Activated CD4-positive, alpha-beta T cell treated with anti-CD3 and anti-CD28 coated beads for 1 hour (primary cell): Measurements from ENCODE around the gene PRKCE.

ENCODE experiments used
- DNase-seq: peaks from one replicate; pipeline ENCODE4 v3.0.0-alpha.2; 2020

Gene PRKCE

DNA sequence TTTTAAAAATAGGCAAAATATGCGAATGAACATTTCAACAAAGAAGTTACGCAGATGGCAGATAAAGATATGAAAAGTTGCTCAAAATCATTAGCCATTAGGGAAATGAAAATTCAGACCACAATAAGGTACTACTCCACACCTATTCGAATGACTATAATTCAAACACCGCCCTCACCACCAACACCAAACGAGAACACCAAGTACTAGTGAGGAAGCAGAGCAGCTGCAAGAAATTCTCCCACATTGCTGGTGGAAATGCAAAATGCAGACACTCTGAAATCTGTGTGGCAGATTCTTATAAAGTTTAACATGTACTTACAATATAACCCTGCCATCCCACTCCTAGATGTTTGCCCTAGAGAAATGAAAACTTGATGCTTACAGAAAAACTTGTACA, 17.3 kb upstream of the PRKCE start:
- DNase-seq, result no peak

DNA sequence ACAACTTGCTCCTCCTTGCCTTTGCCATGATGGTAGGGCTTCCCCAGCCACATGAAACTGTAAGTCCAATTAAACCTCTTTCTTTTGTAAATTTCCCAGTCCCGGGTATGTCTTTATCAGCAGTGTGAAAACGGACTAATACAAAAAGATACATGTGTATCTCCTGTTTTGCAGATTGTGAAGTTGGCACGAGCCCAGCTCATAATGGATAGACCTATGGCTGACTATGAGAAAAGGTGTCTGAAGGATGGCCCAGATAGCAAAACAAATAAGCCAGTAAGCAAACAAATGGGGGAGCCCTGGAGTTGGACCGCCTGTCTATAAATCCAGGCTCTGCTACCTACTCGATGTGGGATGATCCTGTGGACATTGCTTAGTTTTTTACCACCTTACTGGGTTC, 15.5 kb upstream of the PRKCE start:
- no peak for DNase-seq

DNA sequence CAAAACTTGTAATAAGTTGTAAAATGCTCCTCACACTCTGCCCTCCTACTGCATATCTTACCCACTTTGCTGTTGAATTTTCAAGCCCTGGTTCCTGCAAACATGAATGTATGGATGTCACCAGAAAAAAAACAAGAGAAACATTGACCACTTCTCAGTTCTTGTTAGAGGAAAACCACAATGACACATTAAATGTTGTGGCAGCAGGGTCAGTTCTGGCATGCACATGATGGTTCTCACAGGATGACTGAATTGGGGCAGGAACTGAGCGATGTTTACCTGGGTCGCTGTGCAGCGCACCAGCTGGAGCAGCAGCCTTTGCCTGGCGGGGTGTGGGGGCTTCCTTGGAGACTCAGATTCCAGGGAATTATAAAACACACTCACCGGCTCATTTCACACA, 14.0 kb upstream of the PRKCE start:
- DNase-seq, result no peak

DNA sequence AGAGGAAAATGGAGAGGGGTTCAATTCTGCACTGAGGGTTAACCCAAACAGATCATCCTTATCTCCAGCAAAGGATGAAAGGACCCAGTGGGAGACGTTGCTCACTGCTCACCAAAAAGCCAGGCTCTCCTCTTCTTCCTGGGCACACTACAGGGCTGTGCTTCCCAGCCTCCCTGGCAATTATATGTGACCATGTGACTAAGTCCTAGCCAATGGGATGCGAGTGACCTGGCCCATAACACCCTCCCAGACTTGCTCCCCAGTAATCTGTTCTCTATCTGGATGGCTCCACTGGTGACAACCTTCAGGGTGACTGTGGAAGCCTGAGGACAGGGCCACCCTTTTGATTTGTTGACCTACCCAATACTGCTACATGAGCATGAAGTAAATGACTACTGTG, 10.9 kb upstream of the PRKCE start:
- DNase-seq, result no peak

DNA sequence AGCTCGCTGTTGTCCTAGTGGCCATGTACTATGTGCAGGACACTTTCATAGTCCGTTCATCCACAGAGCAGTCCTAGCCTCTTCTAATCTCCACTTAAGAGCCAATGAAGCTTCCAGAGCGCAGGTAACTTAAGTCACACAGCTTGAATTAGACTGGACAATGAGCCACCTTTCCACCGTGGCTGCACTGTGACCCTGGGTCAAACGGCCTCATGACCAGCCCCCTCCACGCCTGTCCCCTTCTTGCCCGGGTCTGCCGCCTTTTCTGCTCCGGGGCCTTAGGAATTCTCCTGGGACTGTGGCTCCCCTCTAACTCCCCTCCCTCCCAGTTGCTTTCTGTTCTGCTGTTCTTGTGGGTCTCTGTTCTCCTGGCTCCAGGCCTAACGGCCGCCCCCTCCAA, 8.4 kb upstream of the PRKCE start:
- no peak for DNase-seq

DNA sequence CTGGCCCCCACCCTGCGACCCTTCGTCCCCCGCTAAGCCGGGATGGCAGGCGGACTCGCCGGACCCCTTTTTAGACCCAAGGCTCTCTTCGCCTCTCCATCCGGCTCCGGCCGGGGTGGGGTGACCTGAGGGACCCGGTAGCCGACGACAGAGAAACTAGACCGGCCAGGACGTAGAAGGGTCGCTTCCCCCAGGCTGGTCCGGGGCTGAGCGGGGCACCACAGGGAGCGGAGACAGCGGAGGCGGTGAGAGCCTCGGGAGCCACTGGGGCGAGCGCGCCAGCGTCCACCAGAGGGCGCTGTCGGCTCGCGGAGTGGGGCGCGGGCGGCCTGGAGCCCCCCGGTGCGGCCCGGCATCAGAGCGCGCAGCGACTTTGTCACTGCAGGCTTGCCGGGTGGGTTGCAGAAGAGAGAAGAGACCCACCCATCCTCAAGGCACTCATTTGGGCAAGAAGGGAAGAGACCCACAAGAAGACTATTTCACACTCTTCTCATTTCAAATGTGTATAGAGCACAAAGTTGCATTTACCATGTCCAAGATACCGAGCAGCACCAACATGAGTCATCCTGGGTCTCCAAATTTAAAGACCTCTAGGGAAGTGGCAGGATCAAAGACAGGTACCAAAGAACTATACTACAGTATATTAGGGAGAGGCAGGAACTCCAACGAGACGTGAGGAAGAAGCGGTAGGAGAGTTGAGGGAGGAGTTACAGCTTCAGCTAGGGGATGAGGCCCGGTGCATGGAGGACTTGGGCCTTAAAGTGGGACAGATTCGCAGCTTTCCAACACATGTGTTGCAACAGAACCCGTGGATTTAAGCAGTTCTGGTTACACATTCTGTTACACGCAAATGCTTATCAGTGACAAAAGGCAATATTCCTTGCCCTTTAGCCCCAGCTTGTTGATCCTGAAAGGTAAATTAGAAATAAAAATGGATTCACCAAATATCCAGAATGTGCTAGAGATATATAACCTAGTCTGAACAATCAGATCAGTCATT, 7.6 kb upstream of the PRKCE start:
- peak; percentile 67 for DNase-seq

DNA sequence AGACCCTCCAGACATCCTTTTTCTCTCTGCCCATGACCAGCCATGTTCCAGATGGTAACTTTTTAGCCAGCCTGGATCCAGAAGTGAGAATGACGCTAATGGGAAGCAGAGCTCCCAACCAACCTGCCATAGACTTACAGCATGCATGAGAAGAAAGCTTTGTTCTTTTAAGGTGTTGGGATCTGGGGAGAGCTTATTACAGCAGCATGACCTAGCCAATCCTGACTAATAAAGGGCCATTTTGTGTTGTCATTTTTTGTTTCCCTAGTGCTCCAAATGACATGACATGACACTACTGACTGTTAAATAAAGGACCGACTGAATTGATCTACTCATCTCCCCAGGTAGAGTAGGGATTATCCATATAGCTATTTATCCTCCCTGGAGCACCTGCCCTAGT, 5.2 kb upstream of the PRKCE start:
- no peak for DNase-seq

DNA sequence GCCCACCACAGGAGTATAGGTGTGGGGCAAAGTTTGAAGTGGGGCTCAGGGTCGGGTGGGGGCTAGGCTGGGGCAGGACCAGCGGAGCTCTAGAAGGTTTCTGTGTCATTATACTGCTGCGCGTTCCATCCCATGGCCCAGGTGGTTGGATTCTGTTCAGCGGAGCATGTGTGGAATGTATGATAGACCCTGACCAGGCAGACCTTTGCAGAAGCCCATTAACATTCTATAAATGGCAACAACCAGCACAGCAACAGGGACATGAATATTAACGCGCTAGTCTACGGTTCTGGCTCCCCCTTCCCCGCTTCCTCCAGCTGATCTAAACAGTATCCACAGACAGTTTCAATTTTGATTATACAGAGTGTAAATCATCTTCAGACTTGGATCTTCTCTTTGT, 4.1 kb upstream of the PRKCE start:
- no peak for DNase-seq

DNA sequence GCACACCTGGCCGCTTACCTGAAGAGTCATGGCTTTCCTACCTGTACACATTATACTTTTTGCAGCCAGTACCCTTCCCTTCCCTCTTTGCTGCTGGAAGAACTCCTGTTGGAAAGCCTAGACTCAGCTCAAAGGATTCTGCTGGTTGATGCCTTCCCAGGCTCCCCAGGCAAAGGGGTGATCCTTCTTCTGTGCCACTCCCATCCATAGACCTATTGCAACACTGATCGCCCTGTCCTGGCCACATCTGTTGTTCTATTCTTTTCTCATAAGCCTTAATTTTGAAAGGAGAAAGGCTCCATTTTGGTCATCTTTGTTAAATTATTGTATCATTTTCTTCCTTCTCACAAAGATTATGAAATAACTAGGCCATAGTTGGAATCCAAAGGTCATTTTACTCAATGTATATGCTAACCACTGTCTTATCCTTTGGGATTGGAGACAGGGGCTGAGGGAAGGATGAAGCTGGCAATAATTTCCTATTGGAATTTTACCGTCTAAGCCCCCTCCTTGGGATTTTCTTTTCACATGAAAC, 3.4 kb upstream of the PRKCE start:
- DNase-seq, result no peak

DNA sequence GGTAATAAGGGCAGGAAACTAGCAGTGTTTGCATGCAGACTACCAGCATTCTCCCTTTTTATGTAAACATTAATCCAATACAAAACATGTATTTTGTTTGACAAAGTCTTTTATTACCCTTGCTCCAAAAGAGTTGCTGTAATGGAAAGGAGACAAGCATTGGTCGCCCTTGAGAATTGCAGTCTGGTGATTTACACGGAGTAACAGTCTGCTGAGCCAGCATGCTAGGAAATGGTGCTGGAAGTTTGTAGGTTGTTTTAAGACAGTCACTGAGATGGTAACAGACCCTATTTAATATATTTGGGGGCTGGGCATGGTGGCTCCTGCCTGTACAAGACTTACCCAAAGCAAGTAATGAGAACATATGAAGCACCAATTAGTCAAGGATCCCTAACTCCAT, 2.8 kb upstream of the PRKCE start:
- no peak for DNase-seq

DNA sequence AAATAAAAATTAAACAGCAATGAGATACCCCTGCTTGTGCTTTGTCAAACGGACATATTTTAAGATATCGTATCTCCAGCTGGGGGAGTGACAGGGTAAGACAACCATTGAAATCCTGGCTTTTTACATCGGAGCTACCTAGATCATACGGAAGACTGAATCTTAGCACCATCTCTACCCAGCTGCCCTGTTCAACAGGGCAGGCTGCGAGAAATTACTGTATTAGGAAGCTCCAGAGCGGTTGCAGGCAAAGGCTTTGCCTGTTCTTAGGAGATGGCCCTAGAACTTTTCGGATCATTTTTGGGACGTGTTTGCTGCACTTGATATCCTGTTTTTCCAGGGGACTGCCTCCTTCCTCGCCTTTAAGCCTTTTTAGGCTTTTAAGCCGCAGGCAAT, 2.0 kb upstream of the PRKCE start:
- no peak for DNase-seq

DNA sequence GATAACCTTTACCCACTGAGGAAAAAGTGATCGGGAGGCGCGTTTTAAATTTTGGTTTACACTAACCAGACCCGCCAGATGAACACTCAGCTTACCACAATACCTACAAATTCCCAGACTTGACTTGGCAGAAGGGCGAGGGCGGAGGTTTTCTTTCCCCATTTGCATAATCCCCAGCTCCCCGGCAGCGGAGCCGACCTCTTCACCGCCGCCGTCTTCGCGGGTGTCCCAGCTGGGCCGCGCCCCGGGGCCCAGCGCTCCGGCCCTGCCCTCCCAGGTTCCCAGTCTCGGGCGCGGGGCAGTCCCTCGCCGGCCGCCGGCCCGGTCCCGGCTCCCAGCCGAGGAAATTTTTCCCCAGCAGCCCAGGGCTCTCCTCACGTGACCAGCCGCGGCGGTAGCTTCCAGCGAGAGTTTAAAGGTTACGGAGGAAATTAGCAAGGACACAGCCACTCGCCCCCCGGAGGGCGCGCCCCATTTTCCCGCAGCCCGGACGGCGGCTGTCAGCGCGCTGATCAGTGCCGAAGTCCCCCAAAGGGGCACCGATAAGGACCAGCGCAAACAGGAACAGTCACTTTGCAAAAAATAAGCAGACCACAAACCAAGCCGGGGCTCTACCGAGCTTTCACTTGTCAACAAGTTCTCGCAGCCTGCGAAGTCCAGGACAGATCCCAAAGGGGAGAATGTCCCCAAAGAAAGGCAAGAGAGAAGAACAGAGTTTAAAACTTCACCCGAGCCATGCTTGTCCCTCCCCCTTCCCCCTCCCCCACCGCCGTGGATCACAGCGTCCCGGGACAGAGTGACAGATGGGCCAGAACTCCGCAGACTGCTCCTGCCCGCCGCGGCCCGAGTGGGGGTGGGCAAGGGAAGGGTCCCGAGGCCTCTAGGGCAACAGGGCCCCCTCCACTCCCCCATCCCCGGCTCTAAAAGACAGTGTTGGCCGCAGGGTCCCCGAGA, 1.3 kb upstream of the PRKCE start:
- peak; percentile 53 for DNase-seq

DNA sequence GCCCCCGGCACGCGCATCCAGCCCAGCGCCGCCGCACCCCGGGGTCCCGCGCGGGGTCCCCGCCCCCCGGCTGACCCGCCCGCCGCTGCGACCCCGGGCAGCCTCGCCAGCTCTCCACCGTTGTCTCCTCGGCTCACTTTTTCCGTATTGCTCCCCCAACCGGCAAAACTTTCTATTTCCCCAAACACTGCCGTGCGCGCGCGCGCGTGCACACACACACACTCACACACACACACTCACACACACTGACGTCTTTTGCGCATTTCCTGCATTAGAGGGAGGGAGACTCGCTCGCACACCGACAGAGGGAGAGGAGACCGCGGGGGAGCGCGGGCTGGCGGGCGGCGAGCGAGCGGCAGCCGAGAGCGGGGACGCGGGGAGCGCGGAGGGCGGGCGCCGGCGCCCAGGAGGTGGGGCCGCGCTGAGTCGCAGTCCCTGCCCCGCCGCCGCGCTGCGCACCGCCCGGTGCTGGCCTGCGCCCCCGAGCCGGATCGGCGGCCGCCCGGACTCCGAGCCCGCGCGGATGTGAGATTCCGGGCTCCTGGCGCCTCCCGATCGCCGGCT, 542 bp upstream of the PRKCE start:
- peak; percentile 92 for DNase-seq

DNA sequence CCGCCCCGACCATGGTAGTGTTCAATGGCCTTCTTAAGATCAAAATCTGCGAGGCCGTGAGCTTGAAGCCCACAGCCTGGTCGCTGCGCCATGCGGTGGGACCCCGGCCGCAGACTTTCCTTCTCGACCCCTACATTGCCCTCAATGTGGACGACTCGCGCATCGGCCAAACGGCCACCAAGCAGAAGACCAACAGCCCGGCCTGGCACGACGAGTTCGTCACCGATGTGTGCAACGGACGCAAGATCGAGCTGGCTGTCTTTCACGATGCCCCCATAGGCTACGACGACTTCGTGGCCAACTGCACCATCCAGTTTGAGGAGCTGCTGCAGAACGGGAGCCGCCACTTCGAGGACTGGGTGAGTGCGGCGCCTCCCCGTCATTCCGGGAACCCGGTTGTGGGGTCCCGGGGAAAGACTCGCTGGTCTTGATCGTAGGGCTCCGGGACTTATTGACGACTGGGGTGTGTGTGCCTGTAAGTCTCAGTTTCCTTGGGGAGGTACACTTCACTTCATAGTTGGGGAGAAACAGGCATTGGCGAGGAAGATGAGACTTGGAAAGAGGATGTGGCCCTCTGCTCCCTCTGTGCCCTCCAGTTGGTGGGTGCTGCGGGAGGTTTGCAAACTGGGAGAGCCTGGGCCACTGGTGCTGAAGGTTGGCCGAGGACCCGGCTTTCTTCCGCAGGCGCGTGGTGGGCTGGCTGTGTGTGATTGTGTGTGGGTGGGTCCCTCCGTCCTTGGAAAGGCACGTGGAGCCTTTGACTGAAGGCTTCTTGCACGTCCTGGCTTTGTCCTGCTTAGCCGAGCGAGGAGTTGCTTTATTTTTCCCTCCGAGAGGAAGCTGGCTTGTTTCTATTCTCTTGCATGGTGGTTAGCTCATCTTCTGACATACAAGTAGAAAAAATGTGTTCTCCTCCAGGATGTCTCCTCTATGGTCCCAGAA, 886 bp downstream of the PRKCE start:
- DNase-seq, result no peak

DNA sequence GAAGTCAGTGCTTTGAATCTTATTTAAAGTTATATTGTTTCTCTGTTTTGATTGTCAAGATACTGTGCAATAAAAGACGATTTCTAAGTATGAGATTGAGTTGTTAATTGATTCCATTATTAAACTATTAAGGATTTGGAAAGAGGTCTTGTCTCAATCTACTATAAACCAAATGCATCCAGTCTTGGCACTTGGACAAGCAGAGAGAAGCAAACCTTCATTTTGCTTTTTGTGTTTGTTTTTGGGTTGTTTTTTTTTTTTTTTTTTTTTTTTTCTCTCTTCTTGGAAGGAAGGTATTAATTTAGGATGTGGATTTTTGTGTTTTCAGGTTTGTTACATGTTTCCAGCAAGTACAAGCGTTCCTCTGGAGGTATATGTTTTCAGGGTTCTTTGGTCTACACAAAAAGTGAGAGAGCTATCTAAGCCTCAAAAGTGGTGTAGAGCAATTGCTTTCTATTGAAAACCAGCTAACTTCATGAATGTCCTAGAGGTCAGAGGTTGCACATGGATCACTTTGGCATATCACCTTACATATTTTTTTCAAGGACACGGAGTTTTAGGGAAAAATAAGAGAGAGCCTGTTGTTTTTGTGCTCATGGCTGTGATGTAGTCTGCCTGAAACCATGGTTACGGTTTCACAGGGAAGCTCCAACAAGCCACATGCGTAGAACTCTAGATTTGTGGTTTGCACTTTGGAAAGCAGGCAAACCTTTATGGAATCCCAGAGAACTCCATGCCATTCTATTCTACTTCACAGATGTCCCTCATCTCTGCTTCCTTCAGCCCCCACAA, 1.8 kb downstream of the PRKCE start:
- no peak for DNase-seq

DNA sequence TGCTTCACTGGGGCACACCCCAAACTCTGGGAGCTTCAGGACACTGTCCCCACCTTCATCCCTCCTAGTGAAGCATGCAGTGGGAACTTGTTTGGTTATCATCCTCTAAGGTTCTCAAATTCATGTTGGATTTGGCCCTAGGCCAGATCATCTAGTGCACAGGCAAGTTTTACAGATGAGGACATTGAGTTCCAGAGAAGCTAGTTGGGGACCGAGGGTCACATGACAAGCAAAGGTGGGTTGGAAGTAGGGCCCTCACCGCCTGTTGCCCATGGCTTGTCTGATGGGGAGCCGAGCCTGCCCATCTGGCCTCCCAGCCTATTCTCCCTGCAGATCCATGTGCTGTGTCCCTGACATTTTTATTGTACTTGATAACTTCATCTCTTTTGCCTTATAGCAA, 2.8 kb downstream of the PRKCE start:
- DNase-seq, result no peak

DNA sequence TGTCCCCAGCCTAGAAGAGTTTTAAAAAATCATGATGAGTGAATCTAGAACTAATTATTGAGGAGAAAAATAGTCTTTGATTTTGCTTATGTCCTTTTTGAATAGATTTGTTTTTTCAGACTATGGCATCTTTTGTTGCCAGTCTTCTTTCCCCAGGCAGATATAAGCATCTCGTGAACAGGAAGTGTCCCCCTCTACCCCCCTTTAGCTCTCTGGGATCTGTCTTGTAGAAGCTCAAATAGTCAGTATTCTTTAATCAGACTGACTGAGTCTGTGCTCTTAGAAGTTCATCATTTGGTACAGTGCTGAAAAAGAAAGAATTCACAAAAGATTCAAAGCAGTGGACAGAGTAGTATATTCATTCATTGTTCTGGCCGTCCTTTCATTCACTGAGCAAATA, 10.4 kb downstream of the PRKCE start:
- DNase-seq, result no peak

DNA sequence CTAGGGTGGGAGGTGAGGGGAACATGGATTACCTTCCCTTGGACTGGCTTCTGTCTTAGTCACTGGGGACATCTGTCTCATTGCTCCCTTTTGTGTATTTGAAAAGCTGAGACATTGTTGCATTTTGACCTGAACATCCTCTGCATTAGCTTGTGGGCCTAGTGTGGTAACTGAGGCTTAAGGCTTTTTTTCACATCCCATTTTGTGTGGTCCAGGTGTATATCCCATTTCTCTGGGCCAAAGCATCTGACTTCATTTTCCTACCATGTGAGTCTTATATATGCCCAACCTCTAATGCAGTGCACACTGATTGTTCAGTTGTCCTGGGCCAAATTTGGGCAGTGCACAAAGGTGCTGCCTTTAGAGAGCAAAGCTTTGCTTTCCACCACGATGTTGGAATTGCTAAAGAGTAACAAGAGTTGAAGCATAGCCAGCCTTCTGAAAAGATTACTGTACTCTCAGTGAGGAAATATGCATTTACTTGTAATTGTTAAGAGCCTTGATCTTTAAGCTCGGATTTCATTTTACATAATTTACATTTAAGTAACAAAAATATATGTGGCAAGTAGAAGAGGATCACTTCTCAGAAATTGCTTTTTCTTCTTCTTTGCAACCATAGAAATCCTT, 13.3 kb downstream of the PRKCE start:
- DNase-seq, result no peak

DNA sequence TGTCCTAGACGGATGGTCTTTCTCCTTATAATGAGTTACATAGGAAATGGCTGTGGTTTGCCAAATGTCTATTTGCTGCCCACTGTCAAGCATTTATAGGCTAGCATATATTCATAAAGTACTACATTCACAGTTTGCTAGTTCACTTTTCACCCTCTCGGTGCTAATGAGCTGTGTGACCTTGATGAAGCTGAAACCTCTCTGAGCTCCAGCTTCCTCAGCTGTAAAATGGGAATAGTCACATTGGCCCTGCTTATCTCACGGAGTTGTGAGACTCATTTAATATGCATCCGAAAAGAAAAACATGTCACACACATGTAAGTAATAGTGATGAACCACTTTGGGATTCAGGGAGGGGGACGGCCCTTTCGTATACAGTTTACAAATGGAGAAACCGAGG, 17.0 kb downstream of the PRKCE start:
- no peak for DNase-seq

DNA sequence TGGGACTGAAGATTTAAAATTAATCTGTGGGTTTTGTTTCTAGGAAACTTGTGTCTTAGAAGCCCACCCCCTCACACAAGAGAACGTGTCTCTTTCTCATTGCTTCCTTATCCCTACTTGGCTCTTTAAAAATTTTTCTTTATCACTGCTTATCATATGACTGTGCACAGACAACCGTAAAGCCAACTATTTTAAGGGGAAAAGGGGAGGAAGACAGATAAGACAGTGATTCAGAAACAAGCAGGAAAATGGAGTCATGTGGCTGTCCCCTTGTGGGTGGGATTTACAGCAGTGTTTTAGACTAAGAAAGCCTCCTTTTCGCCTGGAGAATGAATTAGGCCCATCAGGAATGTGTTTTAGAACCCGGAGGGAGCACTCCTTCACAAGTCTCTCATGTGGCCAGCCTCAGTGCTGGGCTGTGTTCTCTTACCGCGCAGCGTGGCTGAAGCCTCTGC, 17.6 kb downstream of the PRKCE start:
- DNase-seq, result no peak

DNA sequence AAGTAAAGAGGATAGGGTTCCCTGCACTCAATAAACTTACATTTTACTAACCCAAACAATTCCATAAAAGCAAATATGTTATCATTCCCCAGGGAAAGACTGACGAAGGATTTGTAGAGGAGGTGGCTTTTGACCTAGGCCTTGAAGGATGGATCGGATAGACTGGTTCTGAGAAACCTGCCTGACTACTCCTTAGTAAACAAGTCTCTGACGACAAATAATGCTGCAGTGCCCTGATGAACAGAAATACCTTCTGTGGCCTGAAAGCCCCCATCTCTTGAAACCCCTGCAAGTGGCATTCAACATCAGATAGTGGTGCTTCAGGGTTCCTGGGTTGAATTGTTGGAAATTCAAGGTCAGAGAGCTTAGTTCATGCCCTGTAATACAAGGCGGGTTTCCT, 19.2 kb downstream of the PRKCE start:
- DNase-seq, result no peak
